Measurements from ENCODE around the gene DCD. TPM values are rescaled to one million over a fixed set of nuclear protein-coding genes. Genes with fewer than 3 reads are reported as not detected.

DCD gene
- total and polyA plus RNA-seq, 9 of the 15 experiments (the other 6 are each of a cell fraction or from before 2014, with no cell fraction given) = not detected

DNA sequence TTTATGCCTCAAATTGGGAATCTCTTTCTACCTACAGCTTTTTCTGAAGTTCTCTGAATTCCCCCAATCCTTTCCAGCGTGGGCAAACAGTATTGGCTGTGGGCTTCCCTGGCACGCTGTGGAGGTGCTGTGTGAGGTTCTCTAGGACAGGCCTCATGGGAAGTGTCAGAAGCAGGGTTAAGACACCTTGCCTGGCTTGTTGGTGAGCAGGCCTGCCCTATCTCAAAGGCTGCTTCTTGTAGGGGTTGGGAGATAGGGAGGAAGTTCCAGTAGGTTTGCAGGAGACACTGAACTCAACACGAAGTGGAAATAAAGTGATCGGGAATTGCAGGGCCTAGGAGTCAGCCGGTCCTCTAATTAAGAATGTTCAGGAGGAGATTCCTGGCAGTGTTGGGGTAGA lies 30.0 kb upstream of the DCD start:
- H3K27ac ChIP-seq (ENCODE audit: extremely low read depth, low read depth, low read length) = no peak overlapping the region
- no peak overlapping the region for H2AFZ ChIP-seq (ENCODE audit: low read depth, low read length)
- no TSS peak for BruUV-seq (replicated peaks)
- H3K4me3 ChIP-seq = no peak overlapping the region
- H3K9me3 ChIP-seq (replicated peaks; ENCODE audit: control insufficient read depth, insufficient read depth, low read depth, low read length) = no peaks in the 10 kb centered on the region
- 1% methylated on average over 5 of the region's 5 CpGs for WGBS (ENCODE audit: insufficient coverage, low coverage, missing lambda C conversion rate)
- no peak overlapping the region for H3K4me2 ChIP-seq (ENCODE audit: insufficient read depth, low read length)
- intact Hi-C loops (cut with micrococcal nuclease) (no loop called here), in situ Hi-C loops (cut with MboI) (no loop called here)
- CTCF ChIA-PET (ENCODE audit: low intra/inter-chr PET ratio) = no interaction called here
- TF ChIP-seq ZFPM2 (CRISPR knock-in tag; IDR thresholded peaks at IDR 0.05) = no peak
- TF ChIP-seq, protein P1, sequence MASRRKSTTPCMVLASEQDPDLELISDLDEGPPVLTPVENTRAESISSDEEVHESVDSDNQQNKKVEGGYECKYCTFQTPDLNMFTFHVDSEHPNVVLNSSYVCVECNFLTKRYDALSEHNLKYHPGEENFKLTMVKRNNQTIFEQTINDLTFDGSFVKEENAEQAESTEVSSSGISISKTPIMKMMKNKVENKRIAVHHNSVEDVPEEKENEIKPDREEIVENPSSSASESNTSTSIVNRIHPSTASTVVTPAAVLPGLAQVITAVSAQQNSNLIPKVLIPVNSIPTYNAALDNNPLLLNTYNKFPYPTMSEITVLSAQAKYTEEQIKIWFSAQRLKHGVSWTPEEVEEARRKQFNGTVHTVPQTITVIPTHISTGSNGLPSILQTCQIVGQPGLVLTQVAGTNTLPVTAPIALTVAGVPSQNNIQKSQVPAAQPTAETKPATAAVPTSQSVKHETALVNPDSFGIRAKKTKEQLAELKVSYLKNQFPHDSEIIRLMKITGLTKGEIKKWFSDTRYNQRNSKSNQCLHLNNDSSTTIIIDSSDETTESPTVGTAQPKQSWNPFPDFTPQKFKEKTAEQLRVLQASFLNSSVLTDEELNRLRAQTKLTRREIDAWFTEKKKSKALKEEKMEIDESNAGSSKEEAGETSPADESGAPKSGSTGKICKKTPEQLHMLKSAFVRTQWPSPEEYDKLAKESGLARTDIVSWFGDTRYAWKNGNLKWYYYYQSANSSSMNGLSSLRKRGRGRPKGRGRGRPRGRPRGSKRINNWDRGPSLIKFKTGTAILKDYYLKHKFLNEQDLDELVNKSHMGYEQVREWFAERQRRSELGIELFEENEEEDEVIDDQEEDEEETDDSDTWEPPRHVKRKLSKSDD (conservative IDR thresholded peaks at IDR 0.05; ENCODE audit: low read length) = no peak
- no peak for TF ChIP-seq RFX1 (IDR thresholded peaks at IDR 0.05)
- TF ChIP-seq ETV5 (CRISPR knock-in tag; IDR thresholded peaks at IDR 0.05; ENCODE audit: low read depth) = no peak
- no peak for TF ChIP-seq SNRNP70 (optimal IDR thresholded peaks at IDR 0.05; ENCODE audit: low read depth, low read length)
- TF ChIP-seq POLR2B (IDR thresholded peaks at IDR 0.05; ENCODE audit: low read depth, partially characterized antibody) = no peak
- no peak for TF ChIP-seq SMAD4 (CRISPR knock-in tag; conservative IDR thresholded peaks at IDR 0.05)
- TF ChIP-seq ZFP36 (IDR thresholded peaks at IDR 0.05; ENCODE audit: low read depth, low read length, partially characterized antibody) = no peak
- TF ChIP-seq, protein P2, sequence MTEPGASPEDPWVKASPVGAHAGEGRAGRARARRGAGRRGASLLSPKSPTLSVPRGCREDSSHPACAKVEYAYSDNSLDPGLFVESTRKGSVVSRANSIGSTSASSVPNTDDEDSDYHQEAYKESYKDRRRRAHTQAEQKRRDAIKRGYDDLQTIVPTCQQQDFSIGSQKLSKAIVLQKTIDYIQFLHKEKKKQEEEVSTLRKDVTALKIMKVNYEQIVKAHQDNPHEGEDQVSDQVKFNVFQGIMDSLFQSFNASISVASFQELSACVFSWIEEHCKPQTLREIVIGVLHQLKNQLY (CRISPR knock-in tag; conservative IDR thresholded peaks at IDR 0.05) = no peak
- TF ChIP-seq, protein P3, sequence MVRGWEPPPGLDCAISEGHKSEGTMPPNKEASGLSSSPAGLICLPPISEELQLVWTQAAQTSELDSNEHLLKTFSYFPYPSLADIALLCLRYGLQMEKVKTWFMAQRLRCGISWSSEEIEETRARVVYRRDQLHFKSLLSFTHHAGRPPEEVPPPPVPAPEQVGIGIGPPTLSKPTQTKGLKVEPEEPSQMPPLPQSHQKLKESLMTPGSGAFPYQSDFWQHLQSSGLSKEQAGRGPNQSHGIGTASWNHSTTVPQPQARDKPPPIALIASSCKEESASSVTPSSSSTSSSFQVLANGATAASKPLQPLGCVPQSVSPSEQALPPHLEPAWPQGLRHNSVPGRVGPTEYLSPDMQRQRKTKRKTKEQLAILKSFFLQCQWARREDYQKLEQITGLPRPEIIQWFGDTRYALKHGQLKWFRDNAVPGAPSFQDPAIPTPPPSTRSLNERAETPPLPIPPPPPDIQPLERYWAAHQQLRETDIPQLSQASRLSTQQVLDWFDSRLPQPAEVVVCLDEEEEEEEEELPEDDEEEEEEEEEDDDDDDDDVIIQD (CRISPR knock-in tag; IDR thresholded peaks at IDR 0.05) = no peak
- TF ChIP-seq, protein P4, sequence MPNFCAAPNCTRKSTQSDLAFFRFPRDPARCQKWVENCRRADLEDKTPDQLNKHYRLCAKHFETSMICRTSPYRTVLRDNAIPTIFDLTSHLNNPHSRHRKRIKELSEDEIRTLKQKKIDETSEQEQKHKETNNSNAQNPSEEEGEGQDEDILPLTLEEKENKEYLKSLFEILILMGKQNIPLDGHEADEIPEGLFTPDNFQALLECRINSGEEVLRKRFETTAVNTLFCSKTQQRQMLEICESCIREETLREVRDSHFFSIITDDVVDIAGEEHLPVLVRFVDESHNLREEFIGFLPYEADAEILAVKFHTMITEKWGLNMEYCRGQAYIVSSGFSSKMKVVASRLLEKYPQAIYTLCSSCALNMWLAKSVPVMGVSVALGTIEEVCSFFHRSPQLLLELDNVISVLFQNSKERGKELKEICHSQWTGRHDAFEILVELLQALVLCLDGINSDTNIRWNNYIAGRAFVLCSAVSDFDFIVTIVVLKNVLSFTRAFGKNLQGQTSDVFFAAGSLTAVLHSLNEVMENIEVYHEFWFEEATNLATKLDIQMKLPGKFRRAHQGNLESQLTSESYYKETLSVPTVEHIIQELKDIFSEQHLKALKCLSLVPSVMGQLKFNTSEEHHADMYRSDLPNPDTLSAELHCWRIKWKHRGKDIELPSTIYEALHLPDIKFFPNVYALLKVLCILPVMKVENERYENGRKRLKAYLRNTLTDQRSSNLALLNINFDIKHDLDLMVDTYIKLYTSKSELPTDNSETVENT (CRISPR knock-in tag; IDR thresholded peaks at IDR 0.05) = no peak
- no peak for TF ChIP-seq PTTG1 (tag; IDR thresholded peaks at IDR 0.05; ENCODE audit: low read depth)
- TF ChIP-seq SLC30A9 (CRISPR knock-in tag; IDR thresholded peaks at IDR 0.05) = no peak
- no peaks in the 10 kb centered on the region for H4K20me1 ChIP-seq (replicated peaks; ENCODE audit: control insufficient read depth, insufficient read depth, low read length)
- no peaks in the 10 kb centered on the region for H3K4me1 ChIP-seq (replicated peaks in 1 of 2; ENCODE audit: control insufficient read depth in 2 of 2, insufficient read depth in 2 of 2, low read length in 2 of 2)
- ATAC-seq (no peak), DNase-seq (ENCODE audit: extremely low read depth in 1 of 4, low spot score in 3 of 4) (no peak), FAIRE-seq (no peak)
- POLR2A ChIA-PET = interaction anchor here (0.6 kb wide), 1 partner anchor 272 kb away, joined by 3 read pairs; no protein-coding TSS in a partner anchor
- no peaks in the 10 kb centered on the region for H3K36me3 ChIP-seq (ENCODE audit: control insufficient read depth, insufficient read depth, low read length)
- no peaks in the 10 kb centered on the region for H3K79me2 ChIP-seq (ENCODE audit: control insufficient read depth, insufficient read depth, low read length)
- H3K9ac ChIP-seq (ENCODE audit: insufficient read depth in 1 of 2, low read depth in 2 of 2, low read length in 2 of 2) = no peak overlapping the region
- 0 out of 5 replicates have a peak, but pooled peaks cover 0 to 2% of the 10 kb centered on the region in 2 experiments for H3K27me3 ChIP-seq (ENCODE audit: control insufficient read depth in 2 of 2, insufficient read depth in 2 of 2, low read length in 2 of 2)
- no peaks in the 10 kb centered on the region for H3K9me1 ChIP-seq (ENCODE audit: control insufficient read depth, insufficient read depth, low read length)
